Measurements from ENCODE around the gene GABRB1.

DNA sequence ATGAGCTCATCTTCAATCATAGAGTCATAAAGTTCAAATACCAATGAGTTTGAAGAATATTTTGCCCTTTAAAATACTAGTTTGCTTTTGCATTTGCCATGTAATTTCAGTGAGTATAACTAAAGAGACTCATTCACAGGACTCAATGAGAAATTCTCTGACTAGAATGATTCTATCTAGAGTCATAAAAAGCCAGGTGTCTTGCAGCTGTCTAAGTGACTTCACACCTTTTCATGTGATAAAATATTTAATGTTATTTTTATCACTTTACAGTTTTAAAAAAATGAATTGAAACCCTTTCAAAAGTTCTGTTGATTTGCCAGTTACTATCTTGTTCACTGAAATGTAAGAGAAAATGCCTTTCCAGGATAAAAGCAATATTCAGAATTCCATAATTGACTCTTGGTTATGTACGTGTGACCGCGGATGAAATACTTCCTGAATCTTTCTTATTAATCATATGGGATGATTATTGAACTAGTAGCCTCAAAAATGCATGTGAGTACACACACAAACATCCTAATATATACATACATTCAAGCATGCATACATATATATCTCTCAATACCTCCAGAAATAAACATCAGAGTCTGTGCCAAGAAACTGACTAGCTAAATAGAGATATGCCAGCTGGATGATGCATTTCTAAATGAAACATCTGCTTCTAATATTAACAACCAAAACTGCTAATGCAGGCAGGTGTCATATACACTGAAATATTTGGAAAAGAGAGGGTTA lies 87.0 kb downstream of the GABRB1 start:
- TF ChIP-seq POLR2A (IDR thresholded peaks at IDR 0.05) = no peak
- TF ChIP-seq, protein P1, sequence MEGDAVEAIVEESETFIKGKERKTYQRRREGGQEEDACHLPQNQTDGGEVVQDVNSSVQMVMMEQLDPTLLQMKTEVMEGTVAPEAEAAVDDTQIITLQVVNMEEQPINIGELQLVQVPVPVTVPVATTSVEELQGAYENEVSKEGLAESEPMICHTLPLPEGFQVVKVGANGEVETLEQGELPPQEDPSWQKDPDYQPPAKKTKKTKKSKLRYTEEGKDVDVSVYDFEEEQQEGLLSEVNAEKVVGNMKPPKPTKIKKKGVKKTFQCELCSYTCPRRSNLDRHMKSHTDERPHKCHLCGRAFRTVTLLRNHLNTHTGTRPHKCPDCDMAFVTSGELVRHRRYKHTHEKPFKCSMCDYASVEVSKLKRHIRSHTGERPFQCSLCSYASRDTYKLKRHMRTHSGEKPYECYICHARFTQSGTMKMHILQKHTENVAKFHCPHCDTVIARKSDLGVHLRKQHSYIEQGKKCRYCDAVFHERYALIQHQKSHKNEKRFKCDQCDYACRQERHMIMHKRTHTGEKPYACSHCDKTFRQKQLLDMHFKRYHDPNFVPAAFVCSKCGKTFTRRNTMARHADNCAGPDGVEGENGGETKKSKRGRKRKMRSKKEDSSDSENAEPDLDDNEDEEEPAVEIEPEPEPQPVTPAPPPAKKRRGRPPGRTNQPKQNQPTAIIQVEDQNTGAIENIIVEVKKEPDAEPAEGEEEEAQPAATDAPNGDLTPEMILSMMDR (IDR thresholded peaks at IDR 0.05) = no peak

Data from thyroid gland (tissue), 4 donors.